K562 (cell line): ENCODE results near the gene ADK. TPM values are rescaled to one million over a fixed set of nuclear protein-coding genes. Genes with fewer than 3 reads are reported as not detected.

Experiments
- ATAC-seq: fragments of 200-7000 bp; cut with Tn5 transposase; 3 replicates; pipeline ENCODE4 v1.9.1; 2020; ENCODE audit warnings: moderate library complexity
- BruUV-seq: library from RNA; stranded (reverse); fragments of 400-500 nt; replicated peaks from 2 replicates; lab custom pipeline; 2021; lab: Mats Ljungman, UMichigan
- CTCF ChIA-PET: fragments of 300-600 bp; formaldehyde crosslinking; extraction: SDS; loops from one replicate; lab custom pipeline; 2021; ENCODE audit warnings: low intra/inter-chr PET ratio; lab: Yijun Ruan, JAX
- POLR2A ChIA-PET: fragments of 300-600, 350-650 bp; sonication (Branson Sonifier 250); formaldehyde crosslinking; extraction: SDS; loops from one replicate; lab custom pipeline; 2021; ENCODE audit warnings: antibody characterized with exemption, inconsistent platforms; lab: Yijun Ruan, JAX
- DNase-seq, 4 experiments: peaks; one replicate each; pipeline versions ENCODE4 v3.0.0 to v3.0.0-alpha.2; 2011 to 2018; ENCODE audit warnings: low spot score in 3 of 4, mixed read lengths in 3 of 4; ENCODE audit errors: extremely low read depth in 1 of 4
- FAIRE-seq: peaks from 2 replicates; lab custom pipeline; 2011; peaks lifted over from hg19 to GRCh38; lab: Jason Lieb, UNC
- H2AFZ ChIP-seq: 2 replicates; pipeline ENCODE4 v1.6.0; 2011; ENCODE audit warnings: low read depth, low read length, control low read depth, inconsistent platforms
- H3K27ac ChIP-seq: fragments of 200-600 bp; 3 replicates; pipeline ENCODE4 v1.8.0; 2011; ENCODE audit warnings: low read depth, mild to moderate bottlenecking, control low read depth, inconsistent platforms, low read length, moderate library complexity, mixed read lengths; ENCODE audit errors: extremely low read depth
- H3K27me3 ChIP-seq, 2 experiments: fragments of 300-600 bp in 1 of 2; 2 replicates in 1 of 2; 3 replicates in 1 of 2; pipeline versions ENCODE4 v1.6.0 to v1.8.0; 2011; ENCODE audit warnings: inconsistent platforms in 2 of 2, low read length in 2 of 2, mild to moderate bottlenecking in 1 of 2, mixed read lengths in 1 of 2, moderate library complexity in 1 of 2; ENCODE audit not compliant: control insufficient read depth in 2 of 2, insufficient read depth in 2 of 2
- H3K36me3 ChIP-seq: fragments of 300-600 bp; 3 replicates; pipeline ENCODE4 v1.8.0; 2011; ENCODE audit warnings: mild to moderate bottlenecking, low read length, inconsistent platforms; ENCODE audit not compliant: control insufficient read depth, insufficient read depth
- H3K4me1 ChIP-seq, 2 experiments: fragments of 200-600 bp in 1 of 2; replicated peaks in 1 of 2; 2 replicates in 1 of 2; 3 replicates in 1 of 2; pipeline versions ENCODE4 v1.5.1 to v1.8.0; 2011; ENCODE audit warnings: inconsistent platforms in 2 of 2, low read length in 2 of 2, mild to moderate bottlenecking in 1 of 2, mixed read lengths in 1 of 2, moderate library complexity in 1 of 2; ENCODE audit not compliant: control insufficient read depth in 2 of 2, insufficient read depth in 2 of 2
- H3K4me2 ChIP-seq: 2 replicates; pipeline ENCODE4 v1.6.1; 2011; ENCODE audit warnings: low read length, control low read depth, inconsistent platforms, mixed read lengths; ENCODE audit not compliant: insufficient read depth
- H3K4me3 ChIP-seq: fragments of 200-600 bp; sonication (generic), shearing (Covaris generic); 2 replicates; pipeline ENCODE4 v1.5.1; 2016; ENCODE audit warnings: control low read depth, inconsistent platforms
- H3K79me2 ChIP-seq: fragments of 200-600 bp; 3 replicates; pipeline ENCODE4 v1.8.0; 2011; ENCODE audit warnings: low read length, inconsistent platforms; ENCODE audit not compliant: control insufficient read depth, insufficient read depth
- H3K9ac ChIP-seq, 2 experiments: 2 replicates each; pipeline versions ENCODE4 v1.6.0 to v1.6.1; 2011; ENCODE audit warnings: low read depth in 2 of 2, low read length in 2 of 2, control low read depth in 1 of 2, inconsistent platforms in 1 of 2, mild to moderate bottlenecking in 1 of 2, mixed read lengths in 1 of 2; ENCODE audit not compliant: insufficient read depth in 1 of 2
- H3K9me1 ChIP-seq: one replicate; pipeline ENCODE4 v1.6.0; 2011; ENCODE audit warnings: inconsistent platforms, mild to moderate bottlenecking, low read length, moderate library complexity; ENCODE audit not compliant: control insufficient read depth, insufficient read depth
- H3K9me3 ChIP-seq: replicated peaks from 2 replicates; pipeline ENCODE4 v1.5.1; 2011; ENCODE audit warnings: low read depth, low read length, inconsistent platforms; ENCODE audit not compliant: control insufficient read depth, insufficient read depth
- H4K20me1 ChIP-seq: replicated peaks from 2 replicates; pipeline ENCODE4 v1.6.1; 2011; ENCODE audit warnings: low read length, inconsistent platforms, mixed read lengths; ENCODE audit not compliant: control insufficient read depth, insufficient read depth
- ARID1B ChIP-seq: fragments of 450-650 bp; IDR thresholded peaks from 2 replicates; pipeline ENCODE4 v1.6.1; 2016; ENCODE audit warnings: antibody characterized with exemption, mild to moderate bottlenecking, inconsistent platforms
- CBFA2T2 ChIP-seq: fragments of 450-650 bp; conservative IDR thresholded peaks from 2 replicates; pipeline ENCODE4 v1.6.1; 2017; ENCODE audit warnings: mild to moderate bottlenecking
- CBFA2T3 ChIP-seq: fragments of 450-650 bp; IDR thresholded peaks from 2 replicates; pipeline ENCODE4 v1.6.1; 2017
- POLR2AphosphoS5 ChIP-seq: IDR thresholded peaks from 2 replicates; pipeline ENCODE4 v1.6.1; 2011; ENCODE audit warnings: mild to moderate bottlenecking, low read depth, low read length, moderate library complexity; ENCODE audit not compliant: control insufficient read depth, insufficient read depth
- STAT5B ChIP-seq: fragments of 250-450 bp; sonication (Bioruptor Pico); IDR thresholded peaks from 2 replicates; pipeline ENCODE4 v1.8.0; 2021; ENCODE audit warnings: mild to moderate bottlenecking, inconsistent platforms
- TAL1 ChIP-seq: fragments of 450-650 bp; IDR thresholded peaks from 2 replicates; pipeline ENCODE4 v1.6.1; 2016; ENCODE audit warnings: mild to moderate bottlenecking
- TCF3 ChIP-seq: sonication (generic); formaldehyde crosslinking; IDR thresholded peaks from 2 replicates; pipeline ENCODE4 v1.4.0; 2020; ENCODE audit warnings: mild to moderate bottlenecking, missing genetic modification reagents
- TEAD4 ChIP-seq, 2 experiments: sonication (generic) in 1 of 2; formaldehyde crosslinking in 1 of 2; IDR thresholded peaks; 2 replicates each; pipeline versions ENCODE4 v1.6.1 to v1.8.0; 2012 to 2022; ENCODE audit warnings: borderline replicate concordance in 1 of 2, inconsistent platforms in 1 of 2, low read length in 1 of 2, mild to moderate bottlenecking in 1 of 2, missing genetic modification reagents in 1 of 2
- ZNF316 ChIP-seq: fragments of 450-650 bp; IDR thresholded peaks from 2 replicates; pipeline ENCODE4 v1.6.1; 2016
- WGBS: fragments of 100-300 bp; shearing (Covaris generic); methylation state at CpG from one replicate; pipeline ENCODE4 v1.1.6; 2016; ENCODE audit warnings: low coverage, mixed read lengths; ENCODE audit not compliant: insufficient coverage; ENCODE audit errors: missing lambda C conversion rate; 5-methylcytosine and 5-hydroxymethylcytosine counted together
- in situ Hi-C: fragments of 300-500 bp; cut with MboI; formaldehyde crosslinking; loops from 4 replicates; pipeline ENCODE4 v1.15.0; 2018; ENCODE audit warnings: inconsistent platforms, mixed read lengths
- intact Hi-C: fragments of 100-400 bp; cut with micrococcal nuclease; formaldehyde crosslinking; loops from 2 replicates; pipeline ENCODE4 v1.14.2; 2022
- polyA plus RNA-seq, 8 experiments: library from polyadenylated mRNA; depleted of rRNA in 4 of 8; stranded (reverse) in 5 of 8; unstranded in 3 of 8; fragments of >200 nt; fragmentation: Nextera tagmentation in 2 of 8; fragmentation: Illumina TruSeq in 1 of 8; extraction: Ambion mirVana in 2 of 8; extraction: Trizol in 1 of 8; gene quantifications; 2 replicates each; pipeline versions ENCODE4 v1.2.1 to v1.2.3, GENCODE V29; 2011 to 2014; ENCODE audit warnings: inconsistent platforms in 1 of 8, missing spikeins in 1 of 8
- total RNA-seq, 7 experiments: library from RNA; depleted of rRNA in 6 of 7; stranded (reverse); fragments of >200 nt in 6 of 7; fragmentation: Illumina TruSeq in 2 of 7; extraction: Trizol in 2 of 7; gene quantifications; 2 replicates each; pipeline versions ENCODE4 v1.2.1 to v1.2.3, GENCODE V29; 2011 to 2021; ENCODE audit warnings: low replicate concordance in 1 of 7

The ADK gene
- total and polyA plus RNA-seq, 9 of the 15 experiments (the other 6 are each of a cell fraction or from before 2014, with no cell fraction given): 54.2 to 97.8 (median 73.6) TPM

GRCh38 chr10:74641659-74642058, 490.6 kb downstream of the ADK start:
- Histone ChIP-seq H3K79me2 (no peaks in the 10 kb centered on the region), H3K27me3 (no peaks in the 10 kb centered on the region), H3K9me3 (no peaks in the 10 kb centered on the region), H3K9me1 (no peaks in the 10 kb centered on the region), H3K4me3 (no peak overlapping the region), H2AFZ (no peak overlapping the region), H3K9ac (no peak overlapping the region)
- 48% methylated on average over 1 of the region's 1 CpG for WGBS
- FAIRE-seq (no peak), DNase-seq (peak in 2 of 4 experiments; percentile 27 to 45)
- in situ Hi-C loops: no loop called here
- POLR2A ChIA-PET: no interaction called here
- TF ChIP-seq ZNF316: no peak
- no peak for TF ChIP-seq STAT5B (CRISPR knock-in tag)
- TF ChIP-seq TEAD4 (IDR thresholded peaks at IDR 0.05; ENCODE audit: low read length): 0 out of 2 replicates have a peak, but pooled peaks have one; percentile 39
- TF ChIP-seq TEAD4 (CRISPR knock-in tag; IDR thresholded peaks at IDR 0.05; ENCODE audit: borderline replicate concordance): no peak
- TF ChIP-seq TAL1: peak; percentile 39; the same call in 1 of the 2 replicates
- peak; percentile 70 for TF ChIP-seq CBFA2T3
- TF ChIP-seq POLR2AphosphoS5: 0 out of 2 replicates have a peak, but pooled peaks have one; percentile 39
- peak; percentile 73 for TF ChIP-seq TCF3 (CRISPR knock-in tag)
- TF ChIP-seq CBFA2T2: peak; percentile 39; the same call in 1 of the 2 replicates
- TF ChIP-seq ARID1B: peak; percentile 57
- TF ChIP-seq, all 486 proteins: peak for 7
- intact Hi-C loops: no loop called here
- peak; percentile 83 for ATAC-seq
- CTCF ChIA-PET: interaction anchor here (0.7 kb wide), 1 partner anchor 343 kb away, joined by 4 read pairs; no protein-coding TSS in a partner anchor
- no TSS peak for BruUV-seq
- no peak overlapping the region for H3K4me2 ChIP-seq
- H4K20me1 ChIP-seq: no peaks in the 10 kb centered on the region
- no peak overlapping the region for H3K27ac ChIP-seq
- H3K4me1 ChIP-seq: no peaks in the 10 kb centered on the region; a peak in 1 of 5 replicates
- H3K36me3 ChIP-seq: 0 out of 3 replicates have a peak, but pooled peaks cover 3% of the 10 kb centered on the region
